DMS79 treated with DMSO at 0.1 percent for 48 hours (cell line): ENCODE measurements around the gene RNASE13.
"Not testable (repeated sequence)": the region's sequence is repeated elsewhere in the genome, so short reads cannot be mapped to it uniquely, and the experiment has no call there.

Experiments used
- DNase-seq: peaks from one replicate; lab custom pipeline; 2025; lab: John Stamatoyannopoulos, UW

The RNASE13 gene

DNA sequence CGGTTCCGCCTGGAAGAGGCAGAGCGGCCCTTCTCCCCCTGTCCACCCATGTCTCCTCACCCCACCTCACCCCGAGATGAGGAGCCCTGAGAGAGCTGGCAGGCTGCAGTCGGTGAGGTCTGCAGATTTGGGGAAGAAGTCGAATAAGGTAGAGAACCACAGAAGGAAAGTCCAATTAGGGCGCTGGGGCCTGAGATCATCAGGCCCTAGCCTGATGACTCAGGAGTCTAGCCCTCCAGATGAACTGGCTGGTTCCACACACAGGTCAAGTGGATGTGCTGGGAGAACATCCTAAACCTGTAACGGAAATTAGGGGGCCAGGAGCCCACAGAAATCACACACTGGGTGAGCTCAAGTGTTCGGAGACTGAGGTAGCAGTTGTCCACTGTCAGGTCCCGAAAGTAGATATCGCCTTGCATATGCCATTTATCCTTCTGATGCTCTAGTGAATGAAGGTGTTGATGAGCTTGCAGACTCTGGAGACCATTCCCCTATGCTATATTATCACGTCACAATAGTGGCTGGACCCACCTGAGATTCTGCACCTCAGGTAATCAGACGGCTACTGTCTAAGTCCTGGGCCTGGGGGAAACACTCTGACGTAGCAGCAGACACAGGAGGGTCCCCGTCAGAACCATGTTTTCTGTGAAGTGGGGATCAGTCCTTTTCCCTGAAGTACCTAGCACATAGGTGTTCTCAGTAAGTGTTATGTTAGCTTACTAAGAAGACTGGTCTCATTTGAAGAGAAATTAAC lies 45.7 kb downstream of the RNASE13 start:
- no peak for DNase-seq

DNA sequence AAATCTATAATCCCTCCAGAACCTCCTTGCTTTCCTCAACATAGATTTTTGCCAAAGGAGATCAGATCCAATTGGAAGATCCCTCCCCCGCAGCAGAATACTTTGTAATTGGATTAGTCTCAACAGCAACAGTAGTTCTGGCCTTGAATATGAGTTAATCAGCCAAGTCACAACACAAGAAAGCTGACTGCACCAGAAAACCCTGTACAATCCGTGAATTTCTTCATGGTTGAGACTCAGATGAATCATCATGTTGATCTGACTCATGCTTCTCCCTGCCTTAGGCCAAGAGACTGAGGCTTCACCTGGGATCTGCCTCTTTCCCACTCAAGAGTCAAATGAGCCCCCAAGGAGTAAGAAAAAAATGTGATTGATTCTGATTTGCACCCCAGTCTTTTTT lies 47.8 kb downstream of the RNASE13 start:
- no peak for DNase-seq

DNA sequence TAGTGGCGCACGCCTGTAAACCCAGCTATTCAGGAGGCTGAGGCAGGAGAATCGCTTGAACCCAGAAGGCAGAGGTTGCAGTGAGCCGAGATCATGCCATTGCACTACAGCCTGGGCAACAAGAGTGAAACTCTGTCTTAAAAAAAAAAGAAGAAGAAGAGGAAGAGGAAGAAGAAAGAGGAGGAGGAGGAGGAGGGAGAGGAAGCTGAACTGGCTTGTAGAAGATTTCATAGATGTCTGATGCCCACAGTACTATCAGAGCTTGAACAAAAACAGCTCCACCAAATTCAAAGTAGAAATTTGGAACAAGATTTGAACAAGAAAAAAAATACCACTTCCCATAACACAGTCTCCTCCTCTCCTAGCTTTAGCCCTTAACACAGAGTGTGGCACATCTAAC lies 49.0 kb downstream of the RNASE13 start:
- DNase-seq: not testable (repeated sequence)
